HG02870 (cell line): ENCODE results near the gene ZSCAN10.
A peak's percentile ranks its signal among the peaks of the same experiment; 100 is the strongest.
"Not testable (repeated sequence)": the region's sequence is repeated elsewhere in the genome, so short reads cannot be mapped to it uniquely, and the experiment has no call there.

ENCODE experiments used
- ATAC-seq: cut with Tn5 transposase; IDR thresholded peaks from one replicate; pipeline ENCODE4 v1.9.1; 2021; ENCODE audit warnings: mild to moderate bottlenecking, moderate library complexity; ENCODE audit not compliant: unreplicated experiment

Gene ZSCAN10

GRCh38 chr16:3086596-3087242, 12.4 kb downstream of the ZSCAN10 start:
- no peak for ATAC-seq

- no peak for ATAC-seq
Observed at GRCh38 chr16:3085868-3086595, 13.1 kb downstream of the ZSCAN10 start.

- no peak for ATAC-seq
Observed at GRCh38 chr16:3084969-3085670, 14.0 kb downstream of the ZSCAN10 start.

- ATAC-seq, result no peak
Observed at GRCh38 chr16:3084491-3084890, 14.6 kb downstream of the ZSCAN10 start.

- not testable (repeated sequence) for ATAC-seq
Observed at GRCh38 chr16:3083408-3083807, 15.7 kb downstream of the ZSCAN10 start.

- not testable (repeated sequence) for ATAC-seq
Observed at GRCh38 chr16:3081957-3082356, 17.1 kb downstream of the ZSCAN10 start.

- no peak for ATAC-seq
Observed at GRCh38 chr16:3080024-3080423, 19.1 kb downstream of the ZSCAN10 start.

- no peak for ATAC-seq
Observed at GRCh38 chr16:3076577-3076976, 22.5 kb downstream of the ZSCAN10 start.

GRCh38 chr16:3075946-3076345, 23.1 kb downstream of the ZSCAN10 start:
- not testable (repeated sequence) for ATAC-seq

- ATAC-seq, result no peak
Observed at GRCh38 chr16:3075523-3075915, 23.6 kb downstream of the ZSCAN10 start.

GRCh38 chr16:3074860-3075522, 24.1 kb downstream of the ZSCAN10 start:
- peak; percentile 59 for ATAC-seq

GRCh38 chr16:3073448-3073847, 25.6 kb downstream of the ZSCAN10 start:
- no peak for ATAC-seq

- not testable (repeated sequence) for ATAC-seq
Observed at GRCh38 chr16:3072576-3073263, 26.4 kb downstream of the ZSCAN10 start.

GRCh38 chr16:3072148-3072547, 26.9 kb downstream of the ZSCAN10 start:
- ATAC-seq, result not testable (repeated sequence)

- no peak for ATAC-seq
Observed at GRCh38 chr16:3071655-3072054, 27.4 kb downstream of the ZSCAN10 start.

GRCh38 chr16:3070608-3071111, 28.4 kb downstream of the ZSCAN10 start:
- no peak for ATAC-seq

- ATAC-seq, result not testable (repeated sequence)
Observed at GRCh38 chr16:3069146-3069545, 29.9 kb downstream of the ZSCAN10 start.

- no peak for ATAC-seq
Observed at GRCh38 chr16:3068487-3068886, 30.6 kb downstream of the ZSCAN10 start.

GRCh38 chr16:3066440-3066748, 32.7 kb downstream of the ZSCAN10 start:
- ATAC-seq, result no peak

- no peak for ATAC-seq
Observed at GRCh38 chr16:3065742-3066439, 33.2 kb downstream of the ZSCAN10 start.
